Stimulated activated CD8-positive, alpha-beta memory T cell treated with anti-CD3 and anti-CD28 coated beads, Interleukin-4, amount 100 ng/mL, for 1 hour (primary cell): Measurements from ENCODE around the gene DUSP5.

Experiments
- DNase-seq, 2 donors: peaks; one replicate each; pipeline ENCODE4 v3.0.0-alpha.2; 2020; ENCODE audit warnings: low read depth in 2 of 2, low spot score in 1 of 2

Gene DUSP5

GRCh38 chr10:110499796-110500514 is 2.2 kb downstream of the DUSP5 start:
- DNase-seq = no peak

DNA sequence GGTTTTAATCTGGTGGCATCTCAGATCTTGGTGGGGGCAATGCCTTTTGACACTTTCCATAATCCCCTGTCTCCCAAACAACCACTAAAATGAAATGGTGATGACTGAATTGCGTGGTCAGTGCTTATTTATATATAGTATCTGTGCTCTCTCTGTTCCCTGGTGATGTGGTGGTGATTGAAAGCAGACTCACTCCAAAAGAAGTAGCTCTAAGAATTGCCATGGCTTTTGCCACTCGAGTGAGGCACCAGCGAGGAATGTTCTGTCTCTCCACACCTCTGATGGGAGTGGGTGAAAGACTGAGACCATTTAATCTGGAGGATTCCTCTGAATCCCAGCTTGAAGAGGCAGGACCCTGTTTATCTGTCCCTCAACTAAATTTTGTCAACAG is 2.8 kb downstream of the DUSP5 start:
- DNase-seq = no peak

DNA sequence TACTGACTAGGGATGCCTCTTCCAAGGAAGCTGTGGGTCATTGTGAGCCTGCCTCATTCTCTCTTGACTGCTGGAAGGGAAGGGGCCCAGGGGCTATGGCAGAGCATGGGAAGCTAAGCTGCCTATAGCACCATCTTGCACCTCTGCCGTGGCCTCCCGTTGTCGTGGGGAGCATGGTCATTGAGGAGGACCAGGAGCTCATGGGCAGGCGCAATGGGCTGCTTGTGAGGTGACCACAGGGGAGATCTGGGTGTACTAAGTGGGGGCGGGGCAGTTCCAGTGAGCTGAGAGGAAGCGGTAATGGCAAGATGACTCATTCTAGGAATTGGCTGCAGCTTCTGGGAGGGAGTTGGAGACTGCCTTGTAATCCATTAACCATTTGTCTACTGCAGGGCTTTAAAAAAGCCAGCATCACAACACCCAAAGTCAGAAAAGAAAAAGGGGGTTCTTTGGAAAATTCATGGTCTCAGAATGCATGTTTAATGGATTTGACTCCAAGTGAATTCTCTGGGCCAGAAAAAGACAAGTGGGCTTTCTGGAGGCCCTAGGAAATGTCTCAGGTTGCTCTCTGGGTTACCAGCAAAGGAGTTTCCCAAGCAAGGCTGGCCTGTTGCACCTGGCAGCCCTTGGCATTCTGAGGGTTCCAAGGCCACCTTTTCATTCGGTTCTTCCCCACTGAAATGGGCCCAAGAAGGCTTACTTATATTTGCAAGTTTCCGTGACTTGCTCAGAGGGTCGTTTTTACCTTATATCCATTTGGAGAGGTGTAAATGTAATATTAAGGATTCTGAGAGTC is 3.6 kb downstream of the DUSP5 start:
- DNase-seq = no peak

DNA sequence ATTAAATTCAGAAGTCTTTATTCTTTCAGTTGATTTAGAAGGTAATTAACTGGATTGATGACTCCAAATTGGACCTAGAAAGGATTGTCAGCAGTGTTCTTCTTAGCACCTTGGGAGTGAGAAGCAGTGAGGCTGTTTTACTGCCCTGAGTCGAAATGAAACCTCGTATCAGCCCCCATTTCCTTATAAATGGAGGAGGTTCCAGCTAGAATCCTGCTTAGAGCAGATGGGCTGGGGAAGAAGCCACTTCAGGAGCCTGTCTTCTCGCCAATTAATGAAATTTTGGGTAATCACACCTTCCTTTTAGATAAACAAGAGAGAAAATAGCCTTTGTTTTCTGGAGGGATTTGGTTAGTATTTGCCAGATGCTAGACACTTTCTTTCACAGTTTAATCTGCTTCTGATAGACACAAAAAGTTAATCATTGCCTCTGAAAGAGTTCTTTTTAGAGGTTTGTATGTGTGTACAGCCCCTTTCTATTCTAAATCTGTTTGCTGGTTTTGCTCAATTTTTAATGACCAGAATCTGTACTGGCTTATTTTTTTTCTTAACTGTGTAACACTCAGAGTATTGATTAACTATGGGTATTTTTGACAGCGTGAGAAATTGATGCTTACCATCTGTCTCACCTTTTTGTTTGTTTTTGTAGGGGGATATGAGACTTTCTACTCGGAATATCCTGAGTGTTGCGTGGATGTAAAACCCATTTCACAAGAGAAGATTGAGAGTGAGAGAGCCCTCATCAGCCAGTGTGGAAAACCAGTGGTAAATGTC is 4.6 kb downstream of the DUSP5 start:
- DNase-seq = no peak

- DNase-seq = no peak
These were observed 5.2 kb downstream of the DUSP5 start for GRCh38 chr10:110502851-110503301.

DNA sequence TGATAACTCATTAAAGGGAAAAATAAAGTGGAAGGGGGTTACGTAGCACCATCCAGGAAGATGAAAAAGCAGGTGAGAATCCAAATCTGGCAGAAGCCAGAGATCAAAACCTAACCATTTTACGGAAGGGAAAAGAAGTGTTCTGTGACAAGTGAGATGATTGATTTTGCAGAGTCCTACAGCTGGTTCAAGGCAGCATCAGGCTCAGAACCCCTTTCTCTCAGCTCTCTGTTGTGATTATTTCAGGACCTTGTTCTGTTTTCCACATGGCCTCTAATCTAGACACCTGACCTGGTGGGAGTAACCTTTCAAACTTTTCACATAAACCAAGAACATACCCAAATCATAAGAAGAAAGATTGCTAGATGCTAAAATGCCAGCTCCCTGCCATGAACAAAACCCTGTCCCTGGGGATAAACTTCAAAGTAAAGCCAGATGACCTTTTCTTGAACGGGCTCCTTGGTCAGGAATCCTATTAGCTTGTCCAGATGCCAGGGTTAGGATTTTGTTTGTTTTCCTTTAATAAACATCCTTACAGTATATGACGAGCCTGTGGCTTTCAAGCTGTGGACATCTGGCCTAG is 5.9 kb downstream of the DUSP5 start:
- no peak for DNase-seq

- no peak for DNase-seq
These were observed 6.5 kb downstream of the DUSP5 start for GRCh38 chr10:110504111-110504735.

GRCh38 chr10:110505130-110505770 is 7.5 kb downstream of the DUSP5 start:
- DNase-seq = no peak

GRCh38 chr10:110506448-110506847 is 8.7 kb downstream of the DUSP5 start:
- no peak for DNase-seq

GRCh38 chr10:110507346-110507745 is 9.6 kb downstream of the DUSP5 start:
- DNase-seq = no peak

DNA sequence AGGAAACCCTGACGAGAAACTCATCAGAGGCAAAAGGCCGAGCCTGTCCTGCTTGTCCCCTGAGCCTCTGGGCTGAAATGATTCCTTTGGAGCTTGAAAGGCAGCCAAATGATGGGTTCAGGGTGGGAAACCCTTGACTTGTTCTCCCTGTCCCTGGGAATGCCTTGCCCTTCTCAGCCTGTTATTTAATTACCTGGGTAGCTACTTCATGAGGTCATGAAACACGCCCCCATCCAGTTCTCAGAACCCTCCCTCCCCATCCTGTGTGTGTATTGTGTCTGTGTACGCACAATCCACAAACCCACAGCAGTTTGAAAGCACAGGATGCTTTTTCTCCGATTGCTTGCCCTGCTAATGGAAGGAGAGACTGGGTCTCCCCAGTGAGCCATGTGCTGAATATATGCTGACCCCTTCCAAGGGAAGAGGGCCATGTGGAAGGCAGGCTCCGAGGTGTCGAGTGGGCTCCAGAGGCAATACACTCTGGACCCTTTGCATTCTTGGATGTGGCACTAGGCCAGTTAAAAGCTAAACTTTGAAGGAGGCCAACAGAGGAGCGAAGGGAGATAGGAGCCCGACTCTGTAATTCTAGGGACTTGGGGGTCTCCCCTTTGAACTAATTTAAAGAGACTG is 10.6 kb downstream of the DUSP5 start:
- no peak for DNase-seq

DNA sequence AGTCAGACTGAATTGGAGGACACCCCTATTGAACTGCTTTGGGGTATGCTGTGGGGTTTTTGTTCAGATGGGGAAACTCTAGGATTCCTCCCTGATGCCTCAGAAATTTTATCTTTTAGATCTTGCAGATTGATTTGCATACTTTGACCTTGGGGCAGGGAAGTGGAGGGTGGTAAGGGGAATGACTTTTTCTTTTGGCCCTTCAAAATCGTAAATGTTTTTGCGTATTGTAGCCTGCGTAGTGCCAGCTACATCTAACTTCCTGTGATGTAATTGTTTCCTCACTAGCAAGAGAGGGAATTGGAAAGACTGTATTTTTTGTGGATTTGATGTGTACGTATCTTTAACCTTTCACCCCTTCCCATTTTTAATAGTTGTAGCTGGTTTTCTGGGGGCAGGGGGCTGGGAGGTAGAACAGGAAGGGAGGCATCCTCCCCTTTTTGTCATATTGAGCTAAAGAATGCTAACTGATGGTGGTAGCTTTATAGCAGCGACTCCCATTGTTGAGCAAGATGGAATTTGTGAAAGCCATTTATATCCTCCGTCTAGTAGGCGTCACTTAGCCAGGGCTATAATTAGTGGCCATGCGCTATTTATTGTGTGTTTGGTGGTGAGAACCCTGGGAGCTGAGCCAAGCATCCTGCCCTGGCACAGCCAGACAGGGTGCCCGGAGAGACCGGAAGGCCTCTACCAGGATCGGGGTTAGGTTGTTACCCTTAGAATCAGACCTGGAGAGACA is 11.3 kb downstream of the DUSP5 start:
- no peak for DNase-seq

DNA sequence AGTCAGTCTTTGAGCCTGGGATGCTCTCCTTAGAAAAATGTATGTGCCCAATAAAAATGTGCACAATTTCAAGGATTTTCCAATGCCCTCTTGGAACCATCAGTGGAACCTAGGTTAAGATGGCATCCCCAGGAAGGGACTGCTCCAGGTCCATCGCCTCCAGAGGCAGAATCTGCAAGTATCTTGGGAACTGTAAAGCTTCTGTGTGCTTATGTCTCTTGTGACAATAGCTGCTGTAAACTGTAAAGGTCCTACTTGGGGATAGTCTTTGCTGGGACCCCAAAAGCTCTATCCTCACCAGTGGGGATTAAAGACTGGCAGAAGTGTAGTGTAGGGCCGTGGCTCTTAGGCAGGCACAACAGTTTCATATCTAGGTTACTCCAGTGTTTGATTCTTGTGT is 11.9 kb downstream of the DUSP5 start:
- DNase-seq = no peak

- DNase-seq = no peak
These were observed 12.4 kb downstream of the DUSP5 start for GRCh38 chr10:110510086-110510485.

DNA sequence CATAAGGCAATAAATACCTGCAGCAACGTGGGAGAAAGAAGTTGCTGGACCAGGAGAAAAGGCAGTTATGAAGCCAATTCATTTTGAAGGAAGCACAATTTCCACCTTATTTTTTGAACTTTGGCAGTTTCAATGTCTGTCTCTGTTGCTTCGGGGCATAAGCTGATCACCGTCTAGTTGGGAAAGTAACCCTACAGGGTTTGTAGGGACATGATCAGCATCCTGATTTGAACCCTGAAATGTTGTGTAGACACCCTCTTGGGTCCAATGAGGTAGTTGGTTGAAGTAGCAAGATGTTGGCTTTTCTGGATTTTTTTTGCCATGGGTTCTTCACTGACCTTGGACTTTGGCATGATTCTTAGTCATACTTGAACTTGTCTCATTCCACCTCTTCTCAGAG is 13.0 kb downstream of the DUSP5 start:
- DNase-seq = no peak

DNA sequence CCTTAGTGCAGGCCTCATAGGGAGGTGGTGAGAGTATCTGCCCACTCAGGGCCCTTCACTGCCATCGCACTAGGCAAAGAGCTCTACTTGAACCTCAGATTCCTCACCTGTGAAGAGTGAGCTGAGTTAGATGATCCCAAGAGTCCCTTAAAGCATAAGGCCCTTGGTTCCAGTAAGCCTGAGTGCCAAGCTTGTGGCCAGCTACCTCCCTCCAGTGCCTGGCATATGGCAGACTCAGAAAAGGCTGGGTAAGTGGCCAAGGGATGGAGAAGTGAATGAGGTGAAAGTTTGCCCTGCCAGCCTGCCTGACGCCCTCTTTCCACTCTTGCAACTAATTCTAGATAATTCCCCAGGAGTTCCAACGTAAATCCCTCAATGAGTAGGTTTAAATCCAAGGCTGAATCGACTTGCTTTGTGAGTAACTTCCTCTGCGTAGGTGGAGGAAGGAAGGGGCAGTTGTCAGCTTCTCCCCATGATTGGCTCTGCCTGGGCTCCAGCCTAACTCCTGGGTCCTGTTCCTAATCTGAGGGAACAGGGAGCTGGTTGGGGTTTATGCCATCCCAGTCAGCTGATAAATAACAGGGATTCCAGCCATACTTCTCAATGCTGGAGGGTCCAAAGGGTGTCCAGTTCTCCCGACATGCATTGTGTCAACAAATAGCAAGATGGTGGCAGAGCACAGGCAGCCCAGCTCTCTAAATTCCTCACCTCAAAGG is 14.2 kb downstream of the DUSP5 start:
- DNase-seq = no peak

- DNase-seq = no peak
These were observed 14.9 kb downstream of the DUSP5 start for GRCh38 chr10:110512461-110513187.

DNA sequence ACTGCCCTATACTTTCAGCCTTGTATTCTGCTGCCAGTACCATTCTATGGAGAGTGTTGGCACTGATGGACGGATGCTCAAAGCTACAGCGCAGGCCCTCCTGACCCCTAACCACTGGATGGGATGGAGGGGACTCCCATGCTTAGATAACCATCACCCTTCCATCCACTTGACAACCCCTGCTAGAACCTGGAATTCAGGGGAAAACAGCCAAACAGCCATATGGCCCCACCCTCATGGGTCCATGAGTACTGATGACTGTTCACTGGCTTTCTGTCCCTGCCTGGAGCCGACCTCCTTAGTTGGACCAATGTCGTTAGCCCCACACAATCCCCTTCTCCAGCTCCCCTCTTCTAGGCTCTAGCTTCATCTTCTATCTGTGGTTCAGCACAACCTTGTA is 16.2 kb downstream of the DUSP5 start:
- DNase-seq = no peak
